Mucosa of descending colon (tissue), 3 donors: Measurements from ENCODE around the gene OBP2A. TPM values are rescaled to one million over a fixed set of nuclear protein-coding genes. Genes with fewer than 3 reads are reported as not detected.
"Not testable (repeated sequence)": the region's sequence is repeated elsewhere in the genome, so short reads cannot be mapped to it uniquely, and the experiment has no call there.

Source experiments
- ATAC-seq: fragments of 200-7000 bp; cut with Tn5 transposase; one replicate; pipeline ENCODE4 v1.9.1; 2020; ENCODE audit warnings: mild to moderate bottlenecking, moderate library complexity
- DNase-seq, 3 donors: peaks; one replicate each; pipeline ENCODE4 v3.0.0-alpha.2; 2020
- H3K36me3 ChIP-seq: fragments of 200-600 bp; one replicate; pipeline ENCODE4 v1.8.0; 2021; ENCODE audit warnings: low read depth, mild to moderate bottlenecking
- H3K4me1 ChIP-seq: fragments of 200-600 bp; one replicate; pipeline ENCODE4 v1.8.0; 2021; ENCODE audit warnings: low read depth, mild to moderate bottlenecking
- H3K4me3 ChIP-seq: fragments of 200-600 bp; one replicate; pipeline ENCODE4 v1.8.0; 2021; ENCODE audit warnings: mild to moderate bottlenecking
- H3K9me3 ChIP-seq: fragments of 200-600 bp; one replicate; pipeline ENCODE4 v1.8.0; 2021; ENCODE audit warnings: mild to moderate bottlenecking
- CTCF ChIP-seq: fragments of 200-600 bp; IDR thresholded peaks from one replicate; pipeline ENCODE4 v1.8.0; 2022; ENCODE audit warnings: antibody characterized with exemption, mild to moderate bottlenecking
- intact Hi-C, 2 donors: fragments of 100-400 bp; cut with DNase I in 1 of 2; cut with micrococcal nuclease in 1 of 2; formaldehyde crosslinking; loops; one replicate each; pipeline versions ENCODE4 v1.11.0 to v1.11.1; 2022; cut with DNase I, micrococcal nuclease
- total RNA-seq, 3 donors: library from RNA; stranded (reverse); fragmentation: NEBNext Ultra II Directional in 2 of 3; extraction: Animal tissue kit (Norgen Biotek cat#: 25700) in 2 of 3; gene quantifications; one replicate each; pipeline versions ENCODE4 v1.2.1 to v1.2.4, GENCODE V29; 2021 to 2023
- donor health status: DM: no; HTN: no; CAD: no; lungs with moderate emphysema.
- donor health status: DM: no; HTN: no; CAD: no.
- donor health status: DM: no; HTN: yes; CAD: no.

Gene OBP2A
- total RNA-seq, 3 donors from 2014 or later: not detected

- DNase-seq: no peak
- intact Hi-C loops: no loop called here
- Histone ChIP-seq H3K36me3 (no peaks in the 10 kb centered on the region), H3K9me3 (no peaks in the 10 kb centered on the region), H3K4me1 (no peaks in the 10 kb centered on the region), H3K4me3 (no peak overlapping the region)
- no peak for ATAC-seq
- no peak for TF ChIP-seq CTCF
Measured at GRCh38 chr9:135524130-135524861, 21.6 kb upstream of the OBP2A start.

GRCh38 chr9:135525241-135526088, 20.5 kb upstream of the OBP2A start:
- no peaks in the 10 kb centered on the region for H3K4me1 ChIP-seq
- no peaks in the 10 kb centered on the region for H3K36me3 ChIP-seq
- ATAC-seq (no peak), DNase-seq (no peak)
- TF ChIP-seq CTCF: no peak
- intact Hi-C loops: no loop called here
- H3K4me3 ChIP-seq: no peak overlapping the region
- H3K9me3 ChIP-seq: no peaks in the 10 kb centered on the region

- Histone ChIP-seq H3K4me3 (no peak overlapping the region), H3K36me3 (no peaks in the 10 kb centered on the region), H3K4me1 (no peaks in the 10 kb centered on the region), H3K9me3 (no peaks in the 10 kb centered on the region)
- ATAC-seq: no peak
- intact Hi-C loops: no loop called here
- TF ChIP-seq CTCF: no peak
- DNase-seq: no peak
Measured at GRCh38 chr9:135526089-135526729, 19.7 kb upstream of the OBP2A start.

GRCh38 chr9:135526730-135527571, 19.0 kb upstream of the OBP2A start:
- Histone ChIP-seq H3K9me3 (no peaks in the 10 kb centered on the region), H3K4me1 (no peaks in the 10 kb centered on the region), H3K36me3 (no peaks in the 10 kb centered on the region), H3K4me3 (no peak overlapping the region)
- intact Hi-C loops: no loop called here
- no peak for DNase-seq
- no peak for TF ChIP-seq CTCF
- peak; percentile 15 for ATAC-seq

GRCh38 chr9:135528842-135529435, 17.0 kb upstream of the OBP2A start:
- H3K4me1 ChIP-seq, H3K36me3 ChIP-seq, DNase-seq, intact Hi-C loops, H3K4me3 ChIP-seq, ATAC-seq, H3K9me3 ChIP-seq: not testable (repeated sequence)
